PC-3 (cell line): ENCODE data around the gene POPDC2. TPM values are rescaled to one million over a fixed set of nuclear protein-coding genes. Genes with fewer than 3 reads are reported as not detected.

Source experiments
- ATAC-seq: fragments of 200-7000 bp; cut with Tn5 transposase; 2 replicates; pipeline ENCODE4 v1.9.1; 2020; ENCODE audit warnings: mild to moderate bottlenecking, moderate library complexity
- BruUV-seq: library from RNA; stranded (reverse); fragments of 400-500 nt; replicated peaks from 2 replicates; lab custom pipeline; 2021; lab: Mats Ljungman, UMichigan
- CTCF ChIA-PET: fragments of 300-600 bp; sonication (Branson Sonifier 250); formaldehyde crosslinking; loops from one replicate; lab custom pipeline; 2022; ENCODE audit warnings: antibody characterized with exemption; lab: Charles Lee
- POLR2A ChIA-PET: fragments of 300-600 bp; sonication (Branson Sonifier 250); formaldehyde crosslinking; loops from one replicate; lab custom pipeline; 2022; ENCODE audit warnings: antibody characterized with exemption; ENCODE audit not compliant: unreplicated experiment; lab: Charles Lee
- DNase-seq: peaks from one replicate; pipeline ENCODE4 v3.0.0-alpha.2; 2015
- H2AFZ ChIP-seq: fragments of 300-600 bp; sonication (generic); 2 replicates; pipeline ENCODE4 v1.6.0; 2016; ENCODE audit warnings: antibody characterized with exemption, low read length
- H3F3A ChIP-seq: fragments of 300-600 bp; sonication (generic); one replicate; pipeline ENCODE4 v1.6.0; 2017; ENCODE audit warnings: antibody characterized with exemption, low read length, control low read depth, mild to moderate bottlenecking; ENCODE audit not compliant: unreplicated experiment
- H3K27ac ChIP-seq: fragments of 300-600 bp; sonication (generic); 2 replicates; pipeline ENCODE4 v1.5.1; 2016; ENCODE audit warnings: mild to moderate bottlenecking, low read length
- H3K27me3 ChIP-seq: fragments of 300-600 bp; sonication (generic); 2 replicates; pipeline ENCODE4 v1.6.1; 2016; ENCODE audit warnings: low read length, mixed read lengths
- H3K36me3 ChIP-seq: fragments of 300-600 bp; sonication (generic); 2 replicates; pipeline ENCODE4 v1.6.1; 2016; ENCODE audit warnings: low read depth, mixed run types, low read length, mixed read lengths
- H3K4me1 ChIP-seq: fragments of 300-600 bp; sonication (generic); 2 replicates; pipeline ENCODE4 v1.5.1; 2016; ENCODE audit warnings: low read length; ENCODE audit not compliant: insufficient read depth
- H3K4me2 ChIP-seq: fragments of 300-600 bp; sonication (generic); 2 replicates; pipeline ENCODE4 v1.6.0; 2016; ENCODE audit warnings: low read length
- H3K4me3 ChIP-seq: fragments of 300-600 bp; sonication (generic); 2 replicates; pipeline ENCODE4 v1.5.1; 2016; ENCODE audit warnings: mild to moderate bottlenecking, low read length, mixed read lengths
- H3K79me2 ChIP-seq: fragments of 300-600 bp; sonication (generic); 2 replicates; pipeline ENCODE4 v1.6.1; 2017; ENCODE audit warnings: low read length, mixed read lengths
- H3K9ac ChIP-seq: fragments of 300-600 bp; sonication (generic); 2 replicates; pipeline ENCODE4 v1.6.0; 2016; ENCODE audit warnings: mild to moderate bottlenecking, low read length
- H3K9me2 ChIP-seq: fragments of 300-600 bp; sonication (generic); replicated peaks from 2 replicates; pipeline ENCODE4 v1.6.1; 2016; ENCODE audit warnings: mixed run types, low read length, mixed read lengths
- H3K9me3 ChIP-seq: fragments of 300-600 bp; sonication (generic); 2 replicates; pipeline ENCODE4 v1.6.1; 2016; ENCODE audit warnings: low read length, mixed read lengths
- H4K20me1 ChIP-seq: fragments of 300-600 bp; sonication (generic); 2 replicates; pipeline ENCODE4 v1.6.1; 2016; ENCODE audit warnings: low read length, mixed read lengths
- CTCF ChIP-seq: fragments of 300-600 bp; sonication (generic); conservative IDR thresholded peaks from 2 replicates; pipeline ENCODE4 v1.5.1; 2017; ENCODE audit warnings: antibody characterized with exemption, low read depth, mild to moderate bottlenecking, low read length
- EZH2 ChIP-seq: fragments of 300-600 bp; sonication (generic); IDR thresholded peaks from one replicate; pipeline ENCODE4 v1.6.1; 2017; ENCODE audit warnings: antibody characterized with exemption, mild to moderate bottlenecking, low read length; ENCODE audit not compliant: unreplicated experiment
- EZH2phosphoT487 ChIP-seq: fragments of 300-600 bp; sonication (generic); IDR thresholded peaks from 2 replicates; pipeline ENCODE4 v1.6.1; 2018; ENCODE audit warnings: mild to moderate bottlenecking, antibody characterized with exemption, low read length, borderline replicate concordance
- intact Hi-C: fragments of 100-400 bp; cut with micrococcal nuclease; formaldehyde crosslinking; loops from 2 replicates; pipeline ENCODE4 v1.9.0; 2023
- total RNA-seq: library from RNA; depleted of rRNA; stranded (reverse); fragments of >200 nt; gene quantifications from 2 replicates; pipeline ENCODE4 v1.2.3, GENCODE V29; 2014

Gene POPDC2
- total RNA-seq, 1 experiment from 2014 or later: 0.62 TPM

GRCh38 chr3:119652306-119653033 is 7.9 kb downstream of the POPDC2 start:
- no peak for DNase-seq
- no peak for ATAC-seq
- no peak overlapping the region for H3K27ac ChIP-seq
- H3K36me3 ChIP-seq: no peaks in the 10 kb centered on the region
- H3K9me3 ChIP-seq: no peaks in the 10 kb centered on the region
- H3K27me3 ChIP-seq: no peaks in the 10 kb centered on the region
- H3K4me2 ChIP-seq: no peak overlapping the region
- no peaks in the 10 kb centered on the region for H3F3A ChIP-seq
- BruUV-seq: no TSS peak
- H3K79me2 ChIP-seq: no peaks in the 10 kb centered on the region
- H3K9ac ChIP-seq: no peak overlapping the region
- H2AFZ ChIP-seq: no peak overlapping the region
- intact Hi-C loops: no loop called here
- no peak for TF ChIP-seq EZH2phosphoT487
- TF ChIP-seq EZH2: no peak
- no peak for TF ChIP-seq CTCF
- H3K4me3 ChIP-seq: no peak overlapping the region
- H3K9me2 ChIP-seq: no peaks in the 10 kb centered on the region; the same call in 1 of the 2 replicates
- H4K20me1 ChIP-seq: no peaks in the 10 kb centered on the region
- no peaks in the 10 kb centered on the region for H3K4me1 ChIP-seq
- POLR2A ChIA-PET: interaction anchor here (0.6 kb wide), 1 partner anchor 443 kb away, joined by 4 read pairs; no protein-coding TSS in a partner anchor
- CTCF ChIA-PET: no interaction called here

GRCh38 chr3:119649761-119650160 is 10.6 kb downstream of the POPDC2 start:
- TF ChIP-seq EZH2: no peak
- TF ChIP-seq EZH2phosphoT487: no peak
- TF ChIP-seq CTCF: no peak
- BruUV-seq: no TSS peak
- no peak for DNase-seq
- POLR2A ChIA-PET: no interaction called here
- H3K27ac ChIP-seq: no peak overlapping the region
- H3F3A ChIP-seq: no peaks in the 10 kb centered on the region
- H3K4me2 ChIP-seq: no peak overlapping the region
- CTCF ChIA-PET: no interaction called here
- no peak overlapping the region for H2AFZ ChIP-seq
- no peaks in the 10 kb centered on the region for H3K27me3 ChIP-seq
- H3K9me3 ChIP-seq: no peaks in the 10 kb centered on the region
- no peaks in the 10 kb centered on the region for H4K20me1 ChIP-seq
- no peaks in the 10 kb centered on the region for H3K36me3 ChIP-seq
- H3K9ac ChIP-seq: no peak overlapping the region
- intact Hi-C loops: no loop called here
- no peaks in the 10 kb centered on the region for H3K79me2 ChIP-seq
- H3K4me1 ChIP-seq: no peaks in the 10 kb centered on the region
- no peak overlapping the region for H3K4me3 ChIP-seq
- H3K9me2 ChIP-seq: no peaks in the 10 kb centered on the region
- ATAC-seq: no peak

- BruUV-seq: no TSS peak
- H3K27ac ChIP-seq: no peak overlapping the region
- H3F3A ChIP-seq: peaks cover 4% of the 10 kb centered on the region
- H3K4me1 ChIP-seq: peaks cover 16% of the 10 kb centered on the region
- H3K9ac ChIP-seq: no peak overlapping the region
- no peaks in the 10 kb centered on the region for H3K9me3 ChIP-seq
- H4K20me1 ChIP-seq: no peaks in the 10 kb centered on the region
- ChIA-PET CTCF (no interaction called here), POLR2A (no interaction called here)
- intact Hi-C loops: no loop called here
- H3K9me2 ChIP-seq: no peaks in the 10 kb centered on the region
- no peaks in the 10 kb centered on the region for H3K27me3 ChIP-seq
- H3K36me3 ChIP-seq: no peaks in the 10 kb centered on the region
- no peak overlapping the region for H3K4me2 ChIP-seq
- no peak overlapping the region for H2AFZ ChIP-seq
- ATAC-seq: no peak
- TF ChIP-seq EZH2phosphoT487 (no peak), EZH2 (no peak), CTCF (no peak)
- DNase-seq: no peak
- H3K79me2 ChIP-seq: no peaks in the 10 kb centered on the region
- no peak overlapping the region for H3K4me3 ChIP-seq
These were observed 12.4 kb downstream of the POPDC2 start for GRCh38 chr3:119647843-119648575.
